Astrocyte of the cerebellum (primary cell): ENCODE measurements around the gene CALML6.

Source experiments
- DNase-seq: peaks from one replicate; pipeline ENCODE4 v3.0.0-alpha.2; 2011; ENCODE audit warnings: low read depth
- H3K4me3 ChIP-seq: 2 replicates; pipeline ENCODE4 v1.5.1; 2011; ENCODE audit warnings: mild to moderate bottlenecking, low read depth, low read length, moderate library complexity
- CTCF ChIP-seq: IDR thresholded peaks from 2 replicates; pipeline ENCODE4 v1.5.1; 2012; ENCODE audit warnings: low read length, low read depth, moderate library complexity, mild to moderate bottlenecking; ENCODE audit errors: missing control alignments
- in situ Hi-C: cut with HindIII; loops from 2 replicates; pipeline ENCODE4 v1.10.0; 2017; ENCODE audit warnings: low sequenced_read_pairs

CALML6 gene

GRCh38 chr1:1914971-1915692 lies at the start of gene CALML6:
TSS of gene CALML6 (plus strand) at chr1:1915260. CDS start at chr1:1915281, 21 bp downstream.
- no peak for TF ChIP-seq CTCF
- no peak for DNase-seq
- no peak within 1 kb of the TSS for H3K4me3 ChIP-seq
- in situ Hi-C loops = no loop called here

GRCh38 chr1:1867164-1867563 lies 47.9 kb upstream of the CALML6 start:
- no peak for DNase-seq
- in situ Hi-C loops = no loop called here
- TF ChIP-seq CTCF = no peak
- no peak overlapping the region for H3K4me3 ChIP-seq

- no peak for TF ChIP-seq CTCF
- no peak for DNase-seq
- in situ Hi-C loops = no loop called here
- H3K4me3 ChIP-seq = no peak overlapping the region
Measured at GRCh38 chr1:1869469-1869868, 45.6 kb upstream of the CALML6 start.

- no peak for TF ChIP-seq CTCF
- no peak for DNase-seq
- in situ Hi-C loops = no loop called here
- H3K4me3 ChIP-seq = no peak overlapping the region
Measured at GRCh38 chr1:1872329-1872994, 42.6 kb upstream of the CALML6 start.

GRCh38 chr1:1873186-1873585 lies 41.9 kb upstream of the CALML6 start:
- DNase-seq = no peak
- in situ Hi-C loops = no loop called here
- no peak overlapping the region for H3K4me3 ChIP-seq
- no peak for TF ChIP-seq CTCF

- in situ Hi-C loops = no loop called here
- DNase-seq = no peak
- no peak overlapping the region for H3K4me3 ChIP-seq
- no peak for TF ChIP-seq CTCF
Measured at GRCh38 chr1:1874901-1875300, 40.2 kb upstream of the CALML6 start.
